ENCODE measurements around the gene SLC1A2.

The SLC1A2 gene

GRCh38 chr11:35419830-35420333 lies 524 bp upstream of the SLC1A2 start:
- Histone ChIP-seq H3K27me3 (replicated peaks; ENCODE audit: control insufficient read depth, insufficient read depth, low read length) (peaks cover 2% of the 10 kb centered on the region), H3K36me3 (ENCODE audit: control insufficient read depth, insufficient read depth, low read length) (no peaks in the 10 kb centered on the region), H3K4me3 (replicated peaks; ENCODE audit: low read depth, low read length) (no peak overlapping the region)
- no peak for DNase-seq (ENCODE audit: extremely low read depth, insufficient read length)
- TF ChIP-seq, protein P1, sequence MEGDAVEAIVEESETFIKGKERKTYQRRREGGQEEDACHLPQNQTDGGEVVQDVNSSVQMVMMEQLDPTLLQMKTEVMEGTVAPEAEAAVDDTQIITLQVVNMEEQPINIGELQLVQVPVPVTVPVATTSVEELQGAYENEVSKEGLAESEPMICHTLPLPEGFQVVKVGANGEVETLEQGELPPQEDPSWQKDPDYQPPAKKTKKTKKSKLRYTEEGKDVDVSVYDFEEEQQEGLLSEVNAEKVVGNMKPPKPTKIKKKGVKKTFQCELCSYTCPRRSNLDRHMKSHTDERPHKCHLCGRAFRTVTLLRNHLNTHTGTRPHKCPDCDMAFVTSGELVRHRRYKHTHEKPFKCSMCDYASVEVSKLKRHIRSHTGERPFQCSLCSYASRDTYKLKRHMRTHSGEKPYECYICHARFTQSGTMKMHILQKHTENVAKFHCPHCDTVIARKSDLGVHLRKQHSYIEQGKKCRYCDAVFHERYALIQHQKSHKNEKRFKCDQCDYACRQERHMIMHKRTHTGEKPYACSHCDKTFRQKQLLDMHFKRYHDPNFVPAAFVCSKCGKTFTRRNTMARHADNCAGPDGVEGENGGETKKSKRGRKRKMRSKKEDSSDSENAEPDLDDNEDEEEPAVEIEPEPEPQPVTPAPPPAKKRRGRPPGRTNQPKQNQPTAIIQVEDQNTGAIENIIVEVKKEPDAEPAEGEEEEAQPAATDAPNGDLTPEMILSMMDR (IDR thresholded peaks at IDR 0.05; ENCODE audit: insufficient read depth, low read length, poor library complexity, severe bottlenecking) = no peak

DNA sequence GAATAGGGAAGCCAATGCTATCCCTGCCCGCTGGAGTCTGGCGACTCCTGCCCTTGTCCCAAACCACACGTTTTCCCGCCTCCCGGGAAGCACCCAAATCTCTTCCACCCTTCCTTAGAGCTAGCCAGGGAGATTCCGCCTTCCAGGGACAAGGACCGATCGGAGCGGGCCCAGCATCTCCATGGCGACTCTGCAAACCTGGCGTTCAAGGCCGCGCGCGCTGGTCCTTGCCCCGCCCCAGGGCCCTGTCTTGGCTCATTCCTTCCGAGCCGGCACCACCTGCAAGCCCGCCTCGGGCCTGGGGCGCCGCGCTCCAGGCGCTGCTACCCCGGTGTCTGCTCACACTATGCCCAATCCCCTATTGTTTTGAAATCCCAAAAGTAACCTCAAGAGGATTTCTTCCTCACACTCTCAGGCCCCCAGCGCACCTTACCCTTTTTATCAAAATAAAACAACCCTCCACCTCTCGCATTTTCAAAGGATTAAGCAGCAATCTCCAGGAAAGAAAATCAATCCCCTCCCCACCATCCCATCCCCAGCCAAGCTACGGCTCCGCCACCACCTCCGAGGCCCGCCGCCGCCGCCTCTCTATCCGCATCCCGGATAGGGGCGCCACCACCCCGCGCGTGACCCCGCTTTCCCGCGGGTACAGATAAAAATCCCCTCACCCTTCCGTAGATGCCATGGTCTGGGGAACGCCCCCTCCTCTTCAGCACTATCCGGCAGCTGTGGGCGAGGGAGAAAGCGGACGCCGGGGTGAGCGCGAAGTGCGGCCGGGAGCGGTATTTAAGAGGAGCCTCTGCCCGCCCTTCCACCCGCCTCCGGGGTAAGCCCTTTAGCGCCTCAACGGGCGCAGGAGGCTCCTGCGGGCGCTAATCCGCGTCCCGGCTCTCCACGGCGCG lies 825 bp downstream of the SLC1A2 start:
- peak overlapping the region; percentile 29 for H3K4me3 ChIP-seq (replicated peaks; ENCODE audit: low read depth, low read length)
- no peaks in the 10 kb centered on the region for H3K36me3 ChIP-seq (ENCODE audit: control insufficient read depth, insufficient read depth, low read length)
- TF ChIP-seq, protein P1 (IDR thresholded peaks at IDR 0.05; ENCODE audit: insufficient read depth, low read length, poor library complexity, severe bottlenecking) = no peak
- peaks cover 2% of the 10 kb centered on the region for H3K27me3 ChIP-seq (replicated peaks; ENCODE audit: control insufficient read depth, insufficient read depth, low read length)
- no peak for DNase-seq (ENCODE audit: extremely low read depth, insufficient read length)

DNA sequence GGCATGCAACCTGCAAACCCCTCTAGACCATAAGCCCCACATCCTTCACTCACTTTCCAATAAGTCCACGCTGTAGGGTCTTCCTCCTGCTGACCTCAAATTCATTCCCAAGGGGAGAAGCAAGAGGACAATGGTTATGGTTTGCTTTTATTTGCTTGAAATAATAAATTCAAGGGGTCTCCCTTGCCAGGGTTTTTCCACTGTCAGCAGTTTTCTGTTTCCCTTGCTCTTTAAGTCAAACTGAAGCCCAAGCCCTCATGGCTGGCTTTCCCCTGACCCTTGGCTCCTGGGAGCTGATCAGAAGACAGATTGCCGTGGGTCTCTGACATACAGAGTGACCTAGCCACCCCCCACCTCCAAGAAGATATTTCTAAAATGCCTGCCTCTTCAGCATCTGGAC lies 3.9 kb downstream of the SLC1A2 start:
- TF ChIP-seq, protein P1 (IDR thresholded peaks at IDR 0.05; ENCODE audit: insufficient read depth, low read length, poor library complexity, severe bottlenecking) = no peak
- Histone ChIP-seq H3K4me3 (replicated peaks; ENCODE audit: low read depth, low read length) (no peak overlapping the region), H3K36me3 (ENCODE audit: control insufficient read depth, insufficient read depth, low read length) (no peaks in the 10 kb centered on the region), H3K27me3 (replicated peaks; ENCODE audit: control insufficient read depth, insufficient read depth, low read length) (peaks cover under 1% of the 10 kb centered on the region)
- no peak for DNase-seq (ENCODE audit: extremely low read depth, insufficient read length)

DNA sequence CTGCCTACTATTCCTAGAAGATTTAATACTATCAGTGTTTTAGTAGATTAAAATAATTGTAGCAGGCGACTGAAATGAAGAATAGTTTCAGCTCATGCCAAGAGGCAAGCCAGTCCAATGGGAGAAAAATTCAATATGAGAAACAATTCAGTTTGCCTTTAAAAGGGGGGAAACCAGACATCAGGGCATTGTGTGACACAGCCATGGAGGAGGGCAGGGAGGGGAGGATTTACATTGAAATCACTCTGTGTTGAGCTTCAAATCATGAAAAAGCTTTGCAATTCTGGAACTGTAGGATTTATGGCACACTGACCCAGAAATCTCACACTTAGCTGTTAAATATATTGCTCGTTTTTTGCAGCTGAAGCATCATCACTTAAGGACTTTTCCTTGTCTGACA lies 4.6 kb downstream of the SLC1A2 start:
- no peak for DNase-seq (ENCODE audit: extremely low read depth, insufficient read length)
- Histone ChIP-seq H3K27me3 (replicated peaks; ENCODE audit: control insufficient read depth, insufficient read depth, low read length) (no peaks in the 10 kb centered on the region; the same call in none of the 2 replicates), H3K36me3 (ENCODE audit: control insufficient read depth, insufficient read depth, low read length) (no peaks in the 10 kb centered on the region), H3K4me3 (replicated peaks; ENCODE audit: low read depth, low read length) (no peak overlapping the region)
- TF ChIP-seq, protein P1 (IDR thresholded peaks at IDR 0.05; ENCODE audit: insufficient read depth, low read length, poor library complexity, severe bottlenecking) = no peak

GRCh38 chr11:35414311-35414710 lies 5.0 kb downstream of the SLC1A2 start:
- Histone ChIP-seq H3K27me3 (replicated peaks; ENCODE audit: control insufficient read depth, insufficient read depth, low read length) (no peaks in the 10 kb centered on the region; the same call in none of the 2 replicates), H3K36me3 (ENCODE audit: control insufficient read depth, insufficient read depth, low read length) (no peaks in the 10 kb centered on the region), H3K4me3 (replicated peaks; ENCODE audit: low read depth, low read length) (no peak overlapping the region)
- DNase-seq (ENCODE audit: extremely low read depth, insufficient read length) = no peak
- TF ChIP-seq, protein P1 (IDR thresholded peaks at IDR 0.05; ENCODE audit: insufficient read depth, low read length, poor library complexity, severe bottlenecking) = no peak
